ENCODE data around the gene FAM76A. TPM values are rescaled to one million over a fixed set of nuclear protein-coding genes. Genes with fewer than 3 reads are reported as not detected.
A peak's percentile ranks its signal among the peaks of the same experiment; 100 is the strongest.
"Not testable (repeated sequence)": the region's sequence is repeated elsewhere in the genome, so short reads cannot be mapped to it uniquely, and the experiment has no call there.

FAM76A gene
- total RNA-seq, 1 experiment from 2014 or later, result 17.9 TPM

DNA sequence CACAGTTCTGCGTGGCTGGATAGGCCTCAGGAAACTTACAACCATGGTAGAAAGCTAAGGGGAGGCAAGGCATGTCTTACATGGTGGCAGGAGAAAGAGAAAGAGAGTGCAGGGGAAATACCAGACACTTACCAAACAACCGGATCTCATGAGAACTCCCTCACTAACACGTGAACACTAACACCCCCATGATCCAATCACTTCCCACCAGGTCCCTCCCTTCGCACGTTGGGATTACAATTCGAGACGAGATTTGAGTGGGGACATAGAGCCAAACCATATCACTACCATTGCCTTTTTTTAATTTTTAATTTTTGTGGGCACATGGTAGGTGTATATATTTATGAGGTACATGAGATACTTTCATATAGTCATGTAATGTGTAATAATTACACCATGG, 81.0 kb downstream of the FAM76A start:
- Histone ChIP-seq H3K27me3 (replicated peaks; ENCODE audit: insufficient read depth, low read depth, low read length, poor library complexity) (no peaks in the 10 kb centered on the region), H3K9me3 (ENCODE audit: low read depth, low read length, poor library complexity, severe bottlenecking) (no peaks in the 10 kb centered on the region), H3K4me1 (ENCODE audit: insufficient read depth, low read length, poor library complexity, severe bottlenecking) (no peaks in the 10 kb centered on the region), H3K36me3 (ENCODE audit: insufficient read depth, low read length, poor library complexity, severe bottlenecking) (no peaks in the 10 kb centered on the region), H3K27ac (ENCODE audit: low read depth, low read length, poor library complexity, severe bottlenecking) (no peak overlapping the region), H3K4me3 (ENCODE audit: low read depth, low read length, poor library complexity, severe bottlenecking) (no peak overlapping the region)
- CTCF ChIA-PET, result no interaction called here
- TF ChIP-seq, protein P1, sequence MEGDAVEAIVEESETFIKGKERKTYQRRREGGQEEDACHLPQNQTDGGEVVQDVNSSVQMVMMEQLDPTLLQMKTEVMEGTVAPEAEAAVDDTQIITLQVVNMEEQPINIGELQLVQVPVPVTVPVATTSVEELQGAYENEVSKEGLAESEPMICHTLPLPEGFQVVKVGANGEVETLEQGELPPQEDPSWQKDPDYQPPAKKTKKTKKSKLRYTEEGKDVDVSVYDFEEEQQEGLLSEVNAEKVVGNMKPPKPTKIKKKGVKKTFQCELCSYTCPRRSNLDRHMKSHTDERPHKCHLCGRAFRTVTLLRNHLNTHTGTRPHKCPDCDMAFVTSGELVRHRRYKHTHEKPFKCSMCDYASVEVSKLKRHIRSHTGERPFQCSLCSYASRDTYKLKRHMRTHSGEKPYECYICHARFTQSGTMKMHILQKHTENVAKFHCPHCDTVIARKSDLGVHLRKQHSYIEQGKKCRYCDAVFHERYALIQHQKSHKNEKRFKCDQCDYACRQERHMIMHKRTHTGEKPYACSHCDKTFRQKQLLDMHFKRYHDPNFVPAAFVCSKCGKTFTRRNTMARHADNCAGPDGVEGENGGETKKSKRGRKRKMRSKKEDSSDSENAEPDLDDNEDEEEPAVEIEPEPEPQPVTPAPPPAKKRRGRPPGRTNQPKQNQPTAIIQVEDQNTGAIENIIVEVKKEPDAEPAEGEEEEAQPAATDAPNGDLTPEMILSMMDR (conservative IDR thresholded peaks at IDR 0.05; ENCODE audit: low read depth, low read length), result no peak
- no peak for TF ChIP-seq EZH2 (IDR thresholded peaks at IDR 0.05; ENCODE audit: borderline replicate concordance, low read depth, low read length, poor library complexity, severe bottlenecking)
- BruUV-seq (replicated peaks), result no TSS peak
- POLR2A ChIA-PET (ENCODE audit: low non-redundant PET), result no interaction called here
- no peak for DNase-seq (ENCODE audit: low spot score)
- intact Hi-C loops (cut with micrococcal nuclease; ENCODE audit: unreplicated experiment), result no loop called here

DNA sequence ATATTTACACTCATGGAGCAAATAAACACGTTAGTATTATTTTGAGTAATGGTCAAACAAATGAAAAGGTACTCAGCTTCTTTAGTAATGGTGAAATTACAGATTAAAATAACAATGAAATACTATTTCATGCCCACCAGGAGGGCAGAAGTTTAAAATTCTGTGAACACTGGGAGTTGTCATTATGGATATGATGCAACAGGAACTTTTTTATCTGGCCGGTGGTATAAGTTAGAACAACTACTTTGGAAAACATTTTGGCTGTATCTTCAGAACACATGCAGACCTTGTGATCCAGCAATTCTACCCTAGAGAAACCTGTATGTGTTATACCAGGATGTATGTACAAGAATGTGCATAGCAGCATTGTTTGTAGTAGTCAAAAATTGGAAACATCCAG, 81.6 kb downstream of the FAM76A start:
- Histone ChIP-seq H3K9me3 (ENCODE audit: low read depth, low read length, poor library complexity, severe bottlenecking) (no peaks in the 10 kb centered on the region), H3K4me1 (ENCODE audit: insufficient read depth, low read length, poor library complexity, severe bottlenecking) (no peaks in the 10 kb centered on the region), H3K4me3 (ENCODE audit: low read depth, low read length, poor library complexity, severe bottlenecking) (no peak overlapping the region), H3K27ac (ENCODE audit: low read depth, low read length, poor library complexity, severe bottlenecking) (peak overlapping the region; percentile 18), H3K36me3 (ENCODE audit: insufficient read depth, low read length, poor library complexity, severe bottlenecking) (no peaks in the 10 kb centered on the region), H3K27me3 (replicated peaks; ENCODE audit: insufficient read depth, low read depth, low read length, poor library complexity) (no peaks in the 10 kb centered on the region)
- DNase-seq (ENCODE audit: low spot score), result peak; percentile 23
- no TSS peak for BruUV-seq (replicated peaks)
- TF ChIP-seq, protein P1 (conservative IDR thresholded peaks at IDR 0.05; ENCODE audit: low read depth, low read length), result no peak
- no peak for TF ChIP-seq EZH2 (IDR thresholded peaks at IDR 0.05; ENCODE audit: borderline replicate concordance, low read depth, low read length, poor library complexity, severe bottlenecking)
- ChIA-PET CTCF (no interaction called here), POLR2A (ENCODE audit: low non-redundant PET) (no interaction called here)
- intact Hi-C loops (cut with micrococcal nuclease; ENCODE audit: unreplicated experiment), result no loop called here

DNA sequence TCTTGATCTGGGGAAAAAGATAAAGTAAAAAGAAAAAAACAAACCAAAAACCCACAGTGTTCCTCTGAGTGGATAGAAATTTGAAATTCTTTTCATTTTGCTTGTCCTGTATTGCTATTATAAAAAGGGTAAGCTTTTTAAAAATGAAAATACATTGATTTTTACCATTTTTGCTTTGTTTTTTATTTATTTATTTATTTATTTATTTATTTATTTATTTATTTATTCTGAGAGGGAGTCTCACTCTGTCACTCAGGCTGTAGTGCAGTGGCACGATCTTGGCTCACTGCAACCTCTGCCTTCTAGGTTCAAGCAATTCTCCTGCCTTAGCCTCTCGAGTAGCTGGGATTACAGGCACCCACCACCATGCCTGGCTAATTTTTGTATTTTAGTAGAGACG, 82.4 kb downstream of the FAM76A start:
- H3K4me3 ChIP-seq (ENCODE audit: low read depth, low read length, poor library complexity, severe bottlenecking); BruUV-seq (replicated peaks); intact Hi-C loops (cut with micrococcal nuclease; ENCODE audit: unreplicated experiment); H3K27ac ChIP-seq (ENCODE audit: low read depth, low read length, poor library complexity, severe bottlenecking); POLR2A ChIA-PET (ENCODE audit: low non-redundant PET); H3K36me3 ChIP-seq (ENCODE audit: insufficient read depth, low read length, poor library complexity, severe bottlenecking); CTCF ChIA-PET; H3K9me3 ChIP-seq (ENCODE audit: low read depth, low read length, poor library complexity, severe bottlenecking); DNase-seq (ENCODE audit: low spot score); H3K27me3 ChIP-seq (replicated peaks; ENCODE audit: insufficient read depth, low read depth, low read length, poor library complexity); H3K4me1 ChIP-seq (ENCODE audit: insufficient read depth, low read length, poor library complexity, severe bottlenecking): not testable (repeated sequence)

DNA sequence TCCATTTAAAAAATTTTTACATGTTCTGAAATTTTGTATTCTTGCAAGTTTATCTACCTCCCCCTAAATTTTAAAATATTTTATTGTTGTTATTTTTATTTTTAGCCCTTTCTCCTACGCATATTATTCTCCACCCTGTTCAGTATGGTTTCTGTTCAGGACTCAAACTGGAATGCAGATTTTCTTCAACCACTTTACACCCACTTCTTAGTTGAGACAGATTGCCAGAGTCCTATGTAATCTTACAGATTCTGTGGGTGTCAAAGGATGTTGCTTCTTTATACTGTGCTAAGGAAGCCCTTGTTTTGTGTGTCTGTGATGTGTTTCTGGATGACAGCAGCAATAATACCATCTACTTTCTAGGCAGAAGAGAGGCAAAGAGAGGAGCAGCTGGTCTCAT, 84.1 kb downstream of the FAM76A start:
- POLR2A ChIA-PET (ENCODE audit: low non-redundant PET), result no interaction called here
- no TSS peak for BruUV-seq (replicated peaks)
- no peaks in the 10 kb centered on the region for H3K9me3 ChIP-seq (ENCODE audit: low read depth, low read length, poor library complexity, severe bottlenecking)
- no peaks in the 10 kb centered on the region for H3K4me1 ChIP-seq (ENCODE audit: insufficient read depth, low read length, poor library complexity, severe bottlenecking)
- no peaks in the 10 kb centered on the region for H3K36me3 ChIP-seq (ENCODE audit: insufficient read depth, low read length, poor library complexity, severe bottlenecking)
- DNase-seq (ENCODE audit: low spot score), result no peak
- H3K27me3 ChIP-seq (replicated peaks; ENCODE audit: insufficient read depth, low read depth, low read length, poor library complexity), result no peaks in the 10 kb centered on the region
- no peak overlapping the region for H3K27ac ChIP-seq (ENCODE audit: low read depth, low read length, poor library complexity, severe bottlenecking)
- intact Hi-C loops (cut with micrococcal nuclease; ENCODE audit: unreplicated experiment), result no loop called here
- CTCF ChIA-PET, result no interaction called here
- no peak overlapping the region for H3K4me3 ChIP-seq (ENCODE audit: low read depth, low read length, poor library complexity, severe bottlenecking)
- TF ChIP-seq EZH2 (IDR thresholded peaks at IDR 0.05; ENCODE audit: borderline replicate concordance, low read depth, low read length, poor library complexity, severe bottlenecking), result no peak
- TF ChIP-seq, protein P1 (conservative IDR thresholded peaks at IDR 0.05; ENCODE audit: low read depth, low read length), result no peak
